Measurements from ENCODE around the gene AMACR.
"Not testable (repeated sequence)": the region's sequence is repeated elsewhere in the genome, so short reads cannot be mapped to it uniquely, and the experiment has no call there.

Gene AMACR

DNA sequence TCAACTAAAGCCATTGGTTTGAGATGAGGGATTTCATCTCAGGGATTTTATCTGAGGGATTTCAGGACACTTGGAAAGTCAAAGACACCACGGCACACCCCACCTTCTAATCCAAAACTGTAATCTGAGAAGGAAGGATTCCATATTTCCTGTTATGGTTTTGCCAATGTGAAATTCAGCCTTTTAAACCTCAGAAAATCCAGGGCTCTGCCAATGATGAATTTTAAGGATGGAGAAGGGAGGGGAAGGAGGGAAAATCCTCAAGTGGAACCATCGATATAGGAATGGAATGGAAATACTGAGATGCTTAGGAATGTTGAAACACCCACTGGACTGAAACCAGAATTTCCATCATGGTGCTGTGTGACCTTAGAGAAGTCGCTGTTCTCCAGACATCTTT, 29.9 kb upstream of the AMACR start:
- DNase-seq (ENCODE audit: low read depth in 2 of 2): no peak

DNA sequence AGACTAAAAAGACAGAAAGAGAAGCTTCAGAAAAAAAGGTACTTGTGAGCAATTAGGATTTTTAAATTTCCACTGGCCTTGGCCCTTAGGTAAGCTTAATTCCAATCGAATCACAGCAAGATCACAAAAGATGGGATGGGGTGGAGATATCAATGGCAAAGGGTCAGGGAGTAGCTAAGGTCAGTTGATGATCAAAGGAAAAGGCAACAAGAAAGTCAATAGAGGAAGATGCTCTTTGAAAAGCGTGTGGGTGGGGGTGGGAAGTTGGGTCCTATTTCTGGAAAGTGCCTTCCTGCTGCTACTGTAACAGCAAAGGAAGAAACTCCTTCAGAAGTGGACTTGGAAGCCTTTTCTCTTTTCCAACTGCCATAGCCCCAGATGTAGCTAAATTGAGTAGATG, 27.9 kb upstream of the AMACR start:
- DNase-seq (ENCODE audit: low read depth in 2 of 2): no peak

DNA sequence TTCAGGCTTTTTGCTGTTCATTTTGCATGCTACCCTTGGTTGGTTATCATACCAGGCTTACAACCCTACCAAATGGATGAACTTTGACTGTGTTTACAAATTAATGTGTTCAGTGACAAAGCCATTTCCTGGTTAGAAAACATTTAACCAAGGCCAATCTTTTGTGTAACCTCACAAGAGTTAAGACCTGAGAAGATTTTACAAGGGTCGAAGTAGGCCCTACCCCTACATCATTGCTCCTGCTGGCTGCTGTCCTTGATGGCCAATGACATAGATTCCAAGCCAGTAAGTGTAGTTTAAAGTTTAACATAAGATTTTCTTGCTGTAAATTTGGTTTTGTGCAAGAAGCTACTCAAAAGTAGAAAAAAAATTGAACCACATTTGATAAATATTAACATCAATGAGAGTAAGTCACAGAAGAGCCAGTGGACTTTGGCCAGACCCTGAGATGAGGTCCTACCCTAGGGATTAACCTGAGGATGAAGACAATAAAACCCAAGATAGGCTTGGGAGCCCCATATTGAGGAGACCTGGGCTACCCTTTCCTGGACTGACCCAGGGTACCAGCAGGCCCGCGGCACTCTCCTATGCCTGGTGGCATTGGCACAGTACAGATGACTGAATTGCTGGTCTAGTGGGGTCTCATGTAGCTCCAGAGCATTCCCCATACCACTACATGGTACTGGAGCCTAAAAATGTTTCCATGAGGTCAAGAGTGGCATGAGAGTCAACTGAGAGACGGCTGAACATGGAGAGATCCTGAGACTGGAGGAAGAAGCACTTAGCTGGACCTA, 26.9 kb upstream of the AMACR start:
- DNase-seq (ENCODE audit: low read depth in 2 of 2): no peak

DNA sequence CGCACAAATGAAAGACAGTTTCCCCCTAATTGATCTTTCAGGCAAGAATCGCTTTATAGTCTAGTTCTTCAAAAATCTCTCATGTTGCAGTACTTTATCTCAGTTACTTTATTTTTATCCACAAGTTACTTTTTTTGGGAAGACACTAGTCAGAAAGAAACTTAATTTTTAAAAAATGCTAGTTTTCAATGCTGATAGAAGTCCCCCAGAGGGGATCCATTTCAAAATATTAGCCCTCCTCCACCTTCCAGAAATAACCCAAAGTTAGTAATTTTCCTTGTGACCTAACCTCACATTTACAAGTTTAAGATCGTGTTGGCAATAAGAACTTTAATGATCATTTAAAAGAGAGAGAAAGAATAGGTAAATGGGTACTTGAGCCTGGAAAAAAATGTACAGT, 24.1 kb upstream of the AMACR start:
- no peak for DNase-seq (ENCODE audit: low read depth in 2 of 2)

DNA sequence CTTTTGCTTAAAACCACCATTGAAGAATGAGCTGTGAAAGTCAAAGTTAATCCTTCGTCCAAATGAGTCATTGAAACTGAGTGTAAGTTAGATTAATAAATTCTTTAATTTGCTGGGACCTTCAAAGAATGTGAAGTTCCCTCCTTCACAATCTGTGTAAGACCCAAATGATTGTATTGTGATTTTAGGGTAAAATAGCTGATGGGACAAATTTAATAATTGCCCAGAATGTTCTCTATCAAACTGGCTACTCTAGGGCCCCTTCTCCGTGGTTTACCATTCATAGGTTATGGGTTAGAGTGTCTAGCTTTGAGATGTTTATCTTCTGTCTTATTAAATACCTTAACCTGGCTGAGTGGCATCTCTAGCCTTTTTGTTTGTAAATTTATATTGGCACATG, 23.3 kb upstream of the AMACR start:
- no peak for DNase-seq (ENCODE audit: low read depth in 2 of 2)

DNA sequence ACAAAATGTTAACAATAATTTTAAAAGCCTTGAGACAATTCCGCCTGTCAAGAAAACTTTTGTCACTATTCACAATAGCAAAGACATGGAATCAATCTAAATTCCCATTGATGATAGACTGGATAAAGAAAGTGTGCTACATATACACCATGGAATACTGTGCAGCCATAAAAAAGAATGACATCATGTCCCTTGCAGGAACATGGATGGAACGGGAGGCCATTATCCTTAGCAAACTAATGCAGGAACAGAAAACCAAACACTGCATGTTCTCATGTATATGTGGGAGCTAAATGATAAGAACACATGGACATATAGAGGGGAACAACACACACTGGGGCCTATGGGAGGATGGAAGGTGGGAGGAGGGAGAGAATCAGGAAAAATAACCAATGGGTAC, 22.7 kb upstream of the AMACR start:
- DNase-seq (ENCODE audit: low read depth in 2 of 2): not testable (repeated sequence)

DNA sequence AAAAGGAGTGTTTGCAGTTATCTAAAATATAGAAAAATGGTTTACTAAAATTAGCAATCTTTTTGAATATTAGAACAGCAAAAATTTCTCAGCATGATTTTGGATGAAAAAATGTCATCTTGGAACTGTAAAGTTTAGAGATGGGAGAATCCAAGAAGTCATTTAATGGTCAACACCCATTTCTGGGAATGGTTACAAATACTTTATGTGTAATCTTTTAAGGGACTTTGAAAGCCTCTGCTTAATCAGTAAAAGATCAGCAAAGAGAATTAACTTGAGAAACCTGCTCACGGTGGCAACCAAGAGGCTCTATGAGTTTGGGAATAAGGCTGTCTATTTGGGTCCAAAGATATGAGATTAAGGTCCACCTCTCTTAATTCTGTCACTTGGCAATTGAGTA, 22.2 kb upstream of the AMACR start:
- DNase-seq (ENCODE audit: low read depth in 2 of 2): no peak

DNA sequence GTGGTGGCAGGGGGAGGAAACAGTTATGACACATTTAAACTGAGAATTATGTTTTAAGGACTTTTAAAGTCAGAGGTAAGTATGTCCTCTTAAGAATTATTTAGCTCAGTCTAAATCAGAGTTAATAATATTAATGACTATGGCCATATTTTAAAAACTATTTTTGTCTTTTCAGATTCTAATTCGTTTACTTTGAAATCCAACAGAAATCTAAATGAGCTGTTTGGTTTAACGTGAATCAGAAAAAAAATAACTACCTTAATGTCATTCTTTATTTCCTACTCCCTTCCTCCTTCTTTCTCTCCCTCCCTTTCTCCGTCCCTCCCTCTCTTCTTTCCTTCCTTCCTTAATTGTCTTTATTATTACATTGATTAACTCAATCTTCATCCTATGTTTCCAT, 20.5 kb upstream of the AMACR start:
- no peak for DNase-seq (ENCODE audit: low read depth in 2 of 2)

DNA sequence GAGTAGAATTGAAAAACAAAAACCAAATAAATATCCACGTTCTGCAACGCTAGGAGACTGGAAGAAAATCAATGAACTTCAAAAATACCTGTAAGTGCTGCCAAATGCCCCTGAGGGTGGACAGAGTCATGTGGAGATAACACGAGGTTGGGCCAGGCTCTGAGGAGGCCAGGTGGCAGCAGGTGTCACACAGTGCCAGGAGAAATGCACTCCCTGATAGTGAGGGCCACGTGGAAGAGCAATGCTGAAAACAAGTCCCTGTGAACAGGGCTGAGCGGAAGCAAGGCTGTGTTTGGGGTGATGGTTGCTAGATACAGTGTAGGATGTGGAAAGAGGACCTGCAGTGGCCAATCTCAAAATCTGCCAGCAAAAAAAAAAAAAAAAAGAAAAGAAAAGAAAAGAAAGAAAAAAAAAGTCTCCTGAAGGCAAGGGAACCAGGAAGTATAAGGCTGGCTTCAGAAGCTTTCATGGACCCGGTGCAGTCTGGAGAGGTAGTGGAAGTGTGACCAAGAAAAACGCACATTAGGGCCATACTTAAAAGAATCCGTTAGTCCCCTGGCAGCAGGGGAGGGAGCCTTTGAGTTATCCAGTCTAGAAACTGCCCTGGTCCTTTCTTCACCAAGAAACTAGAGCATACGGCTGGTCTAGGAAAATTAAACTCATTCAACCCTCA, 18.4 kb upstream of the AMACR start:
- DNase-seq (ENCODE audit: low read depth in 2 of 2): no peak

DNA sequence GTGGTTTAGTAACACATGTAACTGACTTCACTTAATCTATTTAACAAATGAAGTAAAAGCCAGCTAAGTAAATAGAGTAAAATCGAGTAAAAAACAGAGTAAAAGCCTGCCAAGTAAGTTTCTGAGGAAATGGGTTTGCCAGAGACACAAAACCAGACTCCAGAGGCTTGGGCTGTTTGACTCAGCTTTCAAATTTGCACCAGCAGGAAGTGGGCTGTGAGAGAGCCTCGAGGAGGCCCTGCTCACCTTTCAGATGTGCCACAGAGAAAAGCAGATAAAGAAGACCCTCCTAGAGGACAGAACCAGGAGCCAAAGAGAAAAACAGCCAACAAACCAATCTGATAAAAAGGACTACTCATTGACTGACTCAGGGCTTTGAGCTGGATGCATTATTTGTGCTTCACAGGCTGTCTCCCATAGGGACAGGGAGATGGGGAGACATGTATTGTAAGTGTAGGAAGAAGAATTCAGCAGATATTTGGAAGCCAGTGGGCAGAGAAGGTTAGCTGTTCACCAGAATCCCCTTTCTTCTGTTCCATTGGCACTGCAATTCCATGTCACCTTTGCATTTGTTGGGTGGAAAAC, 14.4 kb upstream of the AMACR start:
- DNase-seq (ENCODE audit: low read depth in 2 of 2): no peak

DNA sequence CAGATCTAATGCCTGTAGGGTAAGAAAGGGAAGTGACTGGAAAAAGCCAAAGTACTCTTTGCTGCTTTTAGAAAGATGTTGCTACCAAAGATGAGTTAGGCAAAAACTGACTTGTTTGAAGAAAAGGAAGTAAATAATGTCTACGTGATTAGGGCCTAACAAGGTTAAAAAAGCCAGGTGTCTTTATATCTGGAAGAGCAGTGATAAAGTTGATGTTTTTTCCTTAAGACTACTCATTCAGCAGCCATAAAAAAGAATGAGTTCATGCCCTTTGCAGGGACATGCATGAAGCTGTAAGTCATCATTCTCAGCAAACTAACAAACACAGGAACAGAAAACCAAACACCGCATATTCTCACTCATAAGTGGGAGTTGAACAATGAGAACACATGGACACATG, 13.5 kb upstream of the AMACR start:
- no peak for DNase-seq (ENCODE audit: low read depth in 2 of 2)

DNA sequence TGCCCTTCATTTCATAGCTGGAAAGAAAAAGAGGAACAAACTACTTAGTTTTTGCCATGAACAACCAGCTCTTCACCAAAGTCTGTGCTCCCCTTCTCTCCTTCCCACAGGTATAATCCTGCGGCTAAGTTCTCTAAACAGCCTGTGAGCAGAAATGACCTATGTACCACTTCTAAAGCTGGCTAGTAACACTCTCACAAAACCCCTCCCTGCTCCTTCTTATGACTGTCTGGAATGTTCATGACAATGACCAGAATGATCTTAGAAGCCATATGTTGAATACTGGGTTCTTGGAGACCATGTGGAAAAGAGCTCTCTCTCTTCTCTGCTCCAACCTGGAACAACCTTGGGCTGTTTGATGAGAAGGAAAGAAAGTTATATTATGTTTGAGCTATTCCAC, 12.9 kb upstream of the AMACR start:
- DNase-seq (ENCODE audit: low read depth in 2 of 2): no peak

DNA sequence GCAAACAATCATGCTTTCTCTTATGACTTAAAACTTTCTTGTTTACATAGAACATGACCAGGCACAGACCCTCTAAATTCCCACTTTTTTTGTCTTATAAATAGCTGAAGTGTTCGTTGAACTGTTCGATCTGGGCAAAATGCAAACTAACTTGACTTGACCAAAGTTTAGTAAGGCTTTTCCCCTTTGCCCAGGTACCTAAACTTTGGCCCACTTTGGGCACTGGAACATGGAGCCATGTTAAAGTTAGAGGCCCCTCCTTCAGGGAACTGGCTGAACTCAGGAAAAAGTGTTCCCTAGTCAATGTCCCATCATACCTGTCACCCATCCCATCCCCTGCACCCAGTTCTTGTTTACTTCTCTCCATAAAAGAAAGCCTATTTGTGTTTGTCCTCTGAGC, 9.4 kb upstream of the AMACR start:
- DNase-seq (ENCODE audit: low read depth in 2 of 2): no peak

DNA sequence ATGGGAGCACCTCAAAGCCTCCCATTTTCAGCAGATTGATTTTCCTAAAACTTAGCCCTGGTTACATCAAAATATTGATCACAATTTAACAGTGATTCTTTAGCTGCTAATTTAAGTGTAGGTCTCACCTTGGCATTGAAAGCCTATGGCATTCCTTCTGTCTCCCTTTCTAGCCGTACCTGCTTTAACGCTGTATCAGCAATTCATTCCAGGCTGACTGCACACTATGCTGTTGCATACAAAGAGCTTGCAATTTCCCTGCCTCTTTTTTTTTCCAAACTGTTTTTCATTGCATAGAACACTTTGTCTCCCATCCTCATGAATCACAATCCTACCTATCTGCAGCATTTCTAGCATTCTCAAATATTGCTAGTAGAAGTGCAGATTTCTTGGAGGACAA, 8.9 kb upstream of the AMACR start:
- no peak for DNase-seq (ENCODE audit: low read depth in 2 of 2)

DNA sequence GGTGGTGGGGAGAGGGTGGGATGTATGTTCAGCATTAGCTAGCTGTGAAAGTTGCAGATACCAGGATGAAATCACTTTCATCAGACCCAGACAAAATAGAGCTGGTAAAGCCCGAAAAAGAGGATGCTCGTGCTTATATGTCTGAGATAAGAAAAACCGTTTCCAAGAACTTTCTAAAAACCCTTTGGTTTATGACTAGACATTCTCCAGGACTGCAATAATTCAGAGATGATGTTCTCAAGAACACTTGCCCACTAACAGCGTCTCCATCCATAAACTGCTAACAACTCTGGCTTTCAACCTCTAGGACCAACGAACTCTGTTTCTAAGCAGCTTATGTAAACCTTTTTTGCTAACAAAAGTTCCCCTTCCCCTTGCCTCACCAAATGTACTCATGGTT, 8.4 kb upstream of the AMACR start:
- DNase-seq (ENCODE audit: low read depth in 2 of 2): no peak

DNA sequence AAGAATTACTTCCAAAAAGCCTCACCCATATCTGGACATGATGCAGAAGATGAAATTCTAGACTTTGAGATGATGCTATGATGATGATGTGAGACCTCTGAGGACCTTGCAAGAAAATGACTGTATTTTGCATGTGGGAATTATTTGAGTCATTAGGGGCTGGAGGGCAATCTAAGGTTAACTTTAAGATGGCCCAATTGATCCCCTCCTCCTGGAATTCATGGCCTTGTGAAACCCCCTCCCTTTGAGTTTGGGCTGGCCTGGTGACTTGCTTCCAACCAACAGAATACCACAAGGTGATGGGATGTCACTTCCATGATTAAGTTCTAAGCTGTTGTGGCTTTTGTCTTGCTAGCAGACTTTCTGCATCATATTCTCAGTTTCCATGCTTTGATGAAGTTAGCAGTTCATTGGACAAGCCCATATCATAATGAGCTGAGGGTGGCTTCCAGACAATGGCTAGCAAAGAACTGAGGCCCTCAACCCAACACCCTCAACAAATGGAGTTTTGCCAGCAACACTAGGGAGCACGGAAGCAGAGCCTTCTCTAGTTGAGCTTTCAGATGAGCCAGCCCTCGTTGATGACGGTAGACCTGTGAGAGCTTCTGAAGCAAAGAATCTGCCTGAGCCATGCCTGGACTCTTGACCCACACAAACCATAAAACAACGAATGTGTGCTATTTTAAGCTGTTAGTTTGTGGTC, 7.4 kb upstream of the AMACR start:
- no peak for DNase-seq (ENCODE audit: low read depth in 2 of 2)

DNA sequence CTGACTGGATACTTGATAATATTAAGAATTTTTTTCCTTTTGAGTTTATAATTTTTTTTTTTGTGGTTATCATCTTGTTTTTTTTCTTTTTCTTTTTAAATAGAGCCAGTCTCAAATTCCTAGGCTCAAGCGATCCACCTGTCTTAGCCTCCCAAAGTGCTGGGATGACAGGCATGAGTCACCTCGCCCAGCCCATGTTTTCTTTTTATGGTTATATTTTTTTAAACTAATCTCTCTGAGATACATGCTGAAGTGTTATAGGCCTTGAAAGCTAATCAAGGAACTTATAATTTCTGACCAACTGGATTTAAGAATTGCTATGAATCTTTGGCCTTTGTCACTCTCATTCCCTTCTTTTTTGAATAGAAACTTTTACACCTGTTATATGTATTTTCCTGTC, 6.8 kb upstream of the AMACR start:
- no peak for DNase-seq (ENCODE audit: low read depth in 2 of 2)

DNA sequence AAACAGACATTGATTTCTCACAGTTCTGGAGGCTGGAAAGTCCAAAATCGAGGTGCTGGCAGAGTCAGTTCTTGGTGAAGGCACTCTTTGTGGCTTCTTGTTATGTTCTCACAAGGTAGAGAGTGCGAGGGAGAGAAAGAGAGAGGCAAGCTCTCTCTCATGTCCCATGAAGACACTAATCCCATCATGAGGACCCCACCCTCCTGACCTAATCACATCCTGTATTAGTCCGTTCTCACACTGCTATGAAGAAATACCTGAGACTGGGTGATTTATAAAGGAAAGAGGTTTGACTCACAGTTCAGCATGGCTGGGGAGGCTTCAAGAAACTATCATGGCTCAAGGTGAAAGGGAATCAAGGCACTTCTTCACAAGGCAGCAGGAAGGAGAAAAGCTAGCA, 5.7 kb upstream of the AMACR start:
- no peak for DNase-seq (ENCODE audit: low read depth in 2 of 2)

DNA sequence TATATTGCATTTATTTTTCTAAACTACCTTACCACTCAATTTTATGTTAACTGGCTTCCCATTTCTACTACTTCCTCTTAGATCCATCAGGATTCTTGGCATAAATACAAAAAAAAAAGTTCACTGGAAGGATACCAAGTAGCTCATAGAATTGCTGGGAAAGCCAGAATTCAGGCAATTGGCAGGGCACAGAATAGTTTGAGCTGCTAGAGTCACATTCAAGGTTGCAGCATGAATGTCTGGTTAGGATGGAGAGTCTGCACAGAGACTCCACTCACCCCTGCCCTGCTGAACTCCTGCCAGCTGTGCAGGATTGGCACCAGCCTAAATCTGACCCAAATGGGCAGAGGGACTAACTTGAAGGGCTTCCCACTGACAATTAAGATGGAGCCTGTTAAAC, 4.9 kb upstream of the AMACR start:
- DNase-seq (ENCODE audit: low read depth in 2 of 2): no peak

DNA sequence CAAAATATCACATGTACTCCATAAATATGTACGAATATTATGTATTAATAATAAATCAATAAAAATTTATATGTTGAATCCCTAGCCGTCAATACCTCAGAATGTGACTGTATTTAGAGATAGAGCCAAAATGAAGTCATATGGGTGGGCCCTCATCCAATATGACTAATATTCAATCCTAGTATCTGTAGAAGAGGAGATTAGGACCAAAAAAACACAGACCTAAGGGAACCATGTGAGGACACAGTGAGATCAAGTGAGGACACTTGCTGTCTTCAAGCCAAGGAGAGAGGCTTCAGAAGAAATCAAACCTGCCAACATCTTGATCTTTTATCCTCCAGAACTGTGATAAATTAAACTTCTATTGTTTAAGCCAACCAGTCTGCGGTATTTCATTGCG, 3.7 kb upstream of the AMACR start:
- DNase-seq (ENCODE audit: low read depth in 2 of 2): no peak

DNA sequence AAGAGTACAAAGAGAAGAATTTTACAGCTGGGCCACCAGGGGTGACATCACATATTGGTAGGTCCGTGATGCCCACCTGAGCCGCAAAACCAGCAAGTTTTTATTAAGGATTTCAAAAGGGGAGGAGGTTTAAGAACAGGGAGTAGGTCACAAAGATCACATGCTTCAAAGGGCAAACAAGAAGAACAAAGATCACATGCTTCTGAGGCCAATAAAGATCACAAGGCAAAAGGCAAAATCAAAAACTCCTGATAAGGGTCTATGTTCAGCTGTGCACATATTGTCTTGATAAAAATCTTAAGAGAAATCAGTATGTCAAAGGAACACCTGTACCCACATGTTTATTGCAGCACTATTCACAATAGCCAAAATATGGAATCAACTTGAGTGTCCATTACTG, 2.3 kb upstream of the AMACR start:
- not testable (repeated sequence) for DNase-seq (ENCODE audit: low read depth in 2 of 2)

DNA sequence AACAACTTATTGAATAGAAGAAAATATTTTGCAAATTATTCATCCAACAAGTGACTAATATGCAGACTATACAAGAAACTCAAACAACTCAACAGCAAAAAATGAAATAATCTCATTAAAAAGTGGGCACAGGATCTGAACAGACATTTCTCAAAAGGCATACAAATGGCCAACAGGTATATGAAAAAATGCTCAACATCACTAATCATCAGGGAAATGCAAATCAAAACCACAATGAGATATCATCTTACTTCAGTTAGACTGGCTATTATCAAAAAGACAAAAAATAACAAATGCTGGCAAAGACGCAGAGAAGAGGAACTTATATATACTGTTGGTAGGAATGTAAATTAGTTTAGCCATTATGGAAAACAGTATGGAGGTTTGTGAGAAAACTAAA, 1.8 kb upstream of the AMACR start:
- DNase-seq (ENCODE audit: low read depth in 2 of 2): no peak

DNA sequence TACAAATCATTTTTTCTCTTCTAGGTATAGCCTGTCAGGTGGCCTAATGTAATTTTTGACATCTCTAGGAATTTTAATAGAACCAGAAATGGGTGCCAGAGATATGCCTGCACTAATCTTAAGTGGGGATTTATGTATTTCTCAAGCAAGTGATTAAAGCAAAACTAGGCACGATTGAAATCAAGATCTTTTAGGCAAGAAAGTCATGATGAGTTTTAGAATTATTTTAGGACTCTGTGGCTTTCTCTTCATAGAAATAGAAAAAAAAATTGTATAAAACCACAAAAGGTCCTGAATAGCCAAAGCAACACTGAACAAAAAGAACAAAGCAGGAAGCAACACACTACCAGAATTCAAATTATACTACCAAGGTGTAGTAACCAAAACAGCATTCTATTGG, 952 bp upstream of the AMACR start:
- no peak for DNase-seq (ENCODE audit: low read depth in 2 of 2)

Measured in stimulated activated CD8-positive, alpha-beta memory T cell treated with anti-CD3 and anti-CD28 coated beads, Interleukin-2, amount 100 ng/mL, for 1 hour (primary cell).